ENCODE measurements around the gene ETV3L.
A peak's percentile ranks its signal among the peaks of the same experiment; 100 is the strongest.

The ETV3L gene

GRCh38 chr1:157090771-157091170 is 8.8 kb downstream of the ETV3L start:
- TF ChIP-seq, protein P1, sequence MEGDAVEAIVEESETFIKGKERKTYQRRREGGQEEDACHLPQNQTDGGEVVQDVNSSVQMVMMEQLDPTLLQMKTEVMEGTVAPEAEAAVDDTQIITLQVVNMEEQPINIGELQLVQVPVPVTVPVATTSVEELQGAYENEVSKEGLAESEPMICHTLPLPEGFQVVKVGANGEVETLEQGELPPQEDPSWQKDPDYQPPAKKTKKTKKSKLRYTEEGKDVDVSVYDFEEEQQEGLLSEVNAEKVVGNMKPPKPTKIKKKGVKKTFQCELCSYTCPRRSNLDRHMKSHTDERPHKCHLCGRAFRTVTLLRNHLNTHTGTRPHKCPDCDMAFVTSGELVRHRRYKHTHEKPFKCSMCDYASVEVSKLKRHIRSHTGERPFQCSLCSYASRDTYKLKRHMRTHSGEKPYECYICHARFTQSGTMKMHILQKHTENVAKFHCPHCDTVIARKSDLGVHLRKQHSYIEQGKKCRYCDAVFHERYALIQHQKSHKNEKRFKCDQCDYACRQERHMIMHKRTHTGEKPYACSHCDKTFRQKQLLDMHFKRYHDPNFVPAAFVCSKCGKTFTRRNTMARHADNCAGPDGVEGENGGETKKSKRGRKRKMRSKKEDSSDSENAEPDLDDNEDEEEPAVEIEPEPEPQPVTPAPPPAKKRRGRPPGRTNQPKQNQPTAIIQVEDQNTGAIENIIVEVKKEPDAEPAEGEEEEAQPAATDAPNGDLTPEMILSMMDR (conservative IDR thresholded peaks at IDR 0.05; ENCODE audit: low read depth, low read length), result no peak
- no peak overlapping the region for H3K4me3 ChIP-seq (ENCODE audit: low read length)
- no peak for DNase-seq (ENCODE audit: low read depth)

GRCh38 chr1:157090196-157090647 is 9.4 kb downstream of the ETV3L start:
- TF ChIP-seq, protein P1 (conservative IDR thresholded peaks at IDR 0.05; ENCODE audit: low read depth, low read length), result peak; percentile 91
- H3K4me3 ChIP-seq (ENCODE audit: low read length), result no peak overlapping the region
- peak; percentile 10 for DNase-seq (ENCODE audit: low read depth)

GRCh38 chr1:157089789-157090188 is 9.8 kb downstream of the ETV3L start:
- TF ChIP-seq, protein P1 (conservative IDR thresholded peaks at IDR 0.05; ENCODE audit: low read depth, low read length), result no peak
- no peak for DNase-seq (ENCODE audit: low read depth)
- no peak overlapping the region for H3K4me3 ChIP-seq (ENCODE audit: low read length)

GRCh38 chr1:157088607-157089006 is 11.0 kb downstream of the ETV3L start:
- no peak for DNase-seq (ENCODE audit: low read depth)
- TF ChIP-seq, protein P1 (conservative IDR thresholded peaks at IDR 0.05; ENCODE audit: low read depth, low read length), result no peak
- no peak overlapping the region for H3K4me3 ChIP-seq (ENCODE audit: low read length)

GRCh38 chr1:157087030-157087429 is 12.6 kb downstream of the ETV3L start:
- TF ChIP-seq, protein P1 (conservative IDR thresholded peaks at IDR 0.05; ENCODE audit: low read depth, low read length), result no peak
- no peak for DNase-seq (ENCODE audit: low read depth)
- H3K4me3 ChIP-seq (ENCODE audit: low read length), result no peak overlapping the region

DNA sequence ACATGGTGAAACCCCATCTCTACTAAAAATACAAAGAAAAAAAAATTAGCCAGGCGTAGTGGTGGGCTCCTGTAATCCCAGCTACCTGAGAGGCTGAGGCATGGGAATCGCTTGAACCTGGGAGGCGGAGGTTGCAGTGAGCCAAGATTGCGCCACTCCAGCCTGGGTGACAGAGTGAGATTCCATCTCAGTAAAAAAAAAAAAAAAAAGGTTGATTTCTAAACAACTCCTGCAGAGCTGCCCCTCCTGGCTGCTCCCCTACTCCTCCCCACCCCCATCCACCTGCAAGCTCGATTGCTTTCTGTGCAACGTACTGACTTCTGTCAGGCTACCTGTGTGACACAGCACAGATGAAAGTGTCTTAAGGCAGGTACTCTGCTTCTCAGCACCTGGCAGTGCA is 13.3 kb downstream of the ETV3L start:
- TF ChIP-seq, protein P1 (conservative IDR thresholded peaks at IDR 0.05; ENCODE audit: low read depth, low read length), result no peak
- no peak overlapping the region for H3K4me3 ChIP-seq (ENCODE audit: low read length)
- DNase-seq (ENCODE audit: low read depth), result no peak

DNA sequence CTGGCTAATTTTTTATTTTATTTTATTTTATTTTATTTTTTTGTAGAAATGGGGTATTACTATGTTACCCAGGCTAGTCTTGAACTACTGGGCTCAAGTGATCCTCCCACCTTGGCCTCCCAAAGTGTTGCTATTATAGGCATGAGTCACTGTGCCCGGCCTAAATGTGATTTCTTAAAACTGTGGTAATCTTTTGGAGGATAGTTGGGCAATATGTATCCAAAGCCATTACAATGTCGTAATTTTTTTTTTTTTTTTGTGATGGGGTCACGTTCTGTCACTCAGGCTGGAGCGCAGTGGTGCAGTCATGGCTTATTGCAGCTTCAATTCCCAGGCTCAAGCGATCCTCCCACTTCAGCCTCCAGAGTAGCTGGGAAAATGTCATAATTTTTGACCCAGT is 14.2 kb downstream of the ETV3L start:
- TF ChIP-seq, protein P1 (conservative IDR thresholded peaks at IDR 0.05; ENCODE audit: low read depth, low read length), result no peak
- DNase-seq (ENCODE audit: low read depth), result no peak
- no peak overlapping the region for H3K4me3 ChIP-seq (ENCODE audit: low read length)
